Limb (tissue), 2 donors: ENCODE data around the gene TMED10.
"Not testable (repeated sequence)": the region's sequence is repeated elsewhere in the genome, so short reads cannot be mapped to it uniquely, and the experiment has no call there.

Experiments used
- DNase-seq, 2 donors: peaks; one replicate each; pipeline ENCODE4 v3.0.0-alpha.2; 2016; ENCODE audit errors: extremely low spot score in 2 of 2

Gene TMED10

GRCh38 chr14:75158843-75159614, 17.4 kb downstream of the TMED10 start:
- no peak for DNase-seq

- DNase-seq, result no peak
Observed at GRCh38 chr14:75156901-75157300, 19.5 kb downstream of the TMED10 start.

GRCh38 chr14:75156111-75156510, 20.3 kb downstream of the TMED10 start:
- no peak for DNase-seq

GRCh38 chr14:75155169-75155568, 21.2 kb downstream of the TMED10 start:
- no peak for DNase-seq

- DNase-seq, result no peak
Observed at GRCh38 chr14:75153295-75153694, 23.1 kb downstream of the TMED10 start.

- no peak for DNase-seq
Observed at GRCh38 chr14:75151851-75152250, 24.6 kb downstream of the TMED10 start.

GRCh38 chr14:75150637-75151036, 25.8 kb downstream of the TMED10 start:
- not testable (repeated sequence) for DNase-seq

GRCh38 chr14:75150150-75150549, 26.3 kb downstream of the TMED10 start:
- no peak for DNase-seq

GRCh38 chr14:75147423-75148071, 28.9 kb downstream of the TMED10 start:
- peak; percentile 58 to 60 for DNase-seq

GRCh38 chr14:75144944-75145343, 31.5 kb downstream of the TMED10 start:
- DNase-seq, result no peak

GRCh38 chr14:75143761-75144527, 32.5 kb downstream of the TMED10 start:
- DNase-seq, result no peak

GRCh38 chr14:75142494-75142893, 33.9 kb downstream of the TMED10 start:
- DNase-seq, result no peak

GRCh38 chr14:75141967-75142366, 34.4 kb downstream of the TMED10 start:
- no peak for DNase-seq

- DNase-seq, result no peak
Observed at GRCh38 chr14:75141062-75141461, 35.4 kb downstream of the TMED10 start.

GRCh38 chr14:75140620-75141019, 35.8 kb downstream of the TMED10 start:
- DNase-seq, result no peak

- no peak for DNase-seq
Observed at GRCh38 chr14:75139185-75139584, 37.2 kb downstream of the TMED10 start.

GRCh38 chr14:75138492-75138891, 37.9 kb downstream of the TMED10 start:
- DNase-seq, result no peak

GRCh38 chr14:75134644-75135043, 41.8 kb downstream of the TMED10 start:
- no peak for DNase-seq

GRCh38 chr14:75133597-75133996, 42.8 kb downstream of the TMED10 start:
- DNase-seq, result no peak

- peak; percentile 53 to 88 for DNase-seq
Observed at GRCh38 chr14:75132382-75133086, 43.9 kb downstream of the TMED10 start.

GRCh38 chr14:75128596-75128990, 47.8 kb downstream of the TMED10 start:
- no peak for DNase-seq
